OCI-LY3 (cell line): Measurements from ENCODE around the gene HACD1.

Experiments used
- CTCF ChIP-seq: fragments of 200-600, 300-600 bp; sonication (generic); IDR thresholded peaks from 2 replicates; pipeline ENCODE4 v1.5.1; 2014; ENCODE audit warnings: antibody characterized with exemption, low read length, low read depth
- EZH2phosphoT487 ChIP-seq: fragments of 200-600 bp; shearing (Covaris generic); IDR thresholded peaks from 2 replicates; pipeline ENCODE4 v1.6.1; 2018; ENCODE audit warnings: antibody characterized with exemption, mixed run types, low read depth

GRCh38 chr10:17637869-17638268, 20.7 kb upstream of the HACD1 start:
- TF ChIP-seq CTCF (no peak), EZH2phosphoT487 (no peak)
